HEK293 (cell line): Measurements from ENCODE around the gene DCAF6.

Experiments used
- CTCF ChIA-PET: fragments of 350-600 bp; formaldehyde crosslinking; extraction: SDS; loops from one replicate; lab custom pipeline; 2021; ENCODE audit warnings: antibody characterized with exemption; lab: Yijun Ruan, JAX
- POLR2A ChIA-PET: fragments of 300-600 bp; formaldehyde crosslinking; extraction: SDS; loops from one replicate; lab custom pipeline; 2020; ENCODE audit warnings: antibody characterized with exemption, inconsistent platforms; lab: Yijun Ruan, JAX
- H3K27ac ChIP-seq: fragments of 200-500 bp; sonication (Bioruptor generic); 2 replicates; pipeline ENCODE4 v1.5.1; 2014; ENCODE audit warnings: low read depth, low read length, control low read depth, inconsistent platforms; ENCODE audit errors: extremely low read depth
- H3K36me3 ChIP-seq, 2 experiments: fragments of 200-500 bp in 1 of 2; sonication (Bioruptor generic) in 1 of 2; 1 replicate in 1 of 2; 2 replicates in 1 of 2; pipeline ENCODE4 v1.5.1; 2014 to 2017; ENCODE audit warnings: inconsistent platforms in 2 of 2, low read length in 2 of 2; ENCODE audit not compliant: control insufficient read depth in 2 of 2, insufficient read depth in 1 of 2
- H3K4me1 ChIP-seq: fragments of 200-500 bp; sonication (Bioruptor generic); 2 replicates; pipeline ENCODE4 v1.5.1; 2014; ENCODE audit warnings: mild to moderate bottlenecking, low read length, inconsistent platforms; ENCODE audit not compliant: control insufficient read depth, insufficient read depth
- H3K4me3 ChIP-seq: 2 replicates; pipeline ENCODE4 v1.5.1; 2011; ENCODE audit warnings: low read depth, mild to moderate bottlenecking, control low read depth, low read length, moderate library complexity
- H3K9me3 ChIP-seq: fragments of 200-500 bp; sonication (Bioruptor generic); 2 replicates; pipeline ENCODE4 v1.5.1; 2014; ENCODE audit warnings: low read depth, low read length, inconsistent platforms; ENCODE audit not compliant: control insufficient read depth, insufficient read depth
- ATF2 ChIP-seq: fragments of 450-650 bp; formaldehyde crosslinking; IDR thresholded peaks from 2 replicates; pipeline ENCODE4 v1.5.1; 2016; ENCODE audit warnings: missing biosample characterization, missing genetic modification characterization, low read depth
- FEZF1 ChIP-seq: fragments of 450-650 bp; formaldehyde crosslinking; IDR thresholded peaks from 2 replicates; pipeline ENCODE4 v1.5.1; 2016; ENCODE audit warnings: missing biosample characterization, missing genetic modification characterization
- GLIS1 ChIP-seq: fragments of 450-650 bp; formaldehyde crosslinking; IDR thresholded peaks from 2 replicates; pipeline ENCODE4 v1.5.1; 2016; ENCODE audit warnings: missing biosample characterization, missing genetic modification characterization
- OSR2 ChIP-seq: fragments of 450-650 bp; formaldehyde crosslinking; IDR thresholded peaks from 2 replicates; pipeline ENCODE4 v1.5.1; 2016; ENCODE audit warnings: missing biosample characterization, missing genetic modification characterization
- PRDM1 ChIP-seq: fragments of 450-650 bp; formaldehyde crosslinking; IDR thresholded peaks from 2 replicates; pipeline ENCODE4; 2016; ENCODE audit warnings: missing biosample characterization, missing genetic modification characterization
- PRDM10 ChIP-seq: fragments of 450-650 bp; formaldehyde crosslinking; IDR thresholded peaks from 2 replicates; pipeline ENCODE4 v1.5.1; 2016; ENCODE audit warnings: missing biosample characterization, missing genetic modification characterization
- ZBTB21 ChIP-seq: fragments of 450-650 bp; formaldehyde crosslinking; IDR thresholded peaks from 2 replicates; pipeline ENCODE4 v1.5.1; 2017; ENCODE audit warnings: missing biosample characterization, missing genetic modification characterization
- ZBTB48 ChIP-seq: fragments of 450-650 bp; formaldehyde crosslinking; IDR thresholded peaks from 2 replicates; pipeline ENCODE4 v1.5.1; 2016; ENCODE audit warnings: missing biosample characterization, missing genetic modification characterization
- ZNF138 ChIP-seq: fragments of 450-650 bp; formaldehyde crosslinking; IDR thresholded peaks from 2 replicates; pipeline ENCODE4 v1.5.1; 2016; ENCODE audit warnings: missing biosample characterization, missing genetic modification characterization, borderline replicate concordance
- ZNF174 ChIP-seq: fragments of 450-650 bp; formaldehyde crosslinking; IDR thresholded peaks from 2 replicates; pipeline ENCODE4 v1.5.0; 2017; ENCODE audit warnings: missing biosample characterization, mild to moderate bottlenecking, missing genetic modification characterization
- ZNF18 ChIP-seq: fragments of 450-650 bp; formaldehyde crosslinking; IDR thresholded peaks from 2 replicates; pipeline ENCODE4 v1.5.1; 2016; ENCODE audit warnings: missing biosample characterization, missing genetic modification characterization
- ZNF221 ChIP-seq: fragments of 450-650 bp; formaldehyde crosslinking; IDR thresholded peaks from 2 replicates; pipeline ENCODE4 v1.5.1; 2017; ENCODE audit warnings: missing biosample characterization, missing genetic modification characterization, borderline replicate concordance
- ZNF24 ChIP-seq: fragments of 450-650 bp; formaldehyde crosslinking; IDR thresholded peaks from 2 replicates; pipeline ENCODE4 v1.5.1; 2016; ENCODE audit warnings: missing biosample characterization, missing genetic modification characterization
- ZNF248 ChIP-seq: fragments of 450-650 bp; formaldehyde crosslinking; IDR thresholded peaks from 2 replicates; pipeline ENCODE4 v1.5.1; 2017; ENCODE audit warnings: missing biosample characterization, missing genetic modification characterization
- ZNF311 ChIP-seq: fragments of 450-650 bp; formaldehyde crosslinking; IDR thresholded peaks from 2 replicates; pipeline ENCODE4 v1.5.1; 2017; ENCODE audit warnings: missing biosample characterization, missing genetic modification characterization, borderline replicate concordance
- ZNF335 ChIP-seq: fragments of 450-650 bp; formaldehyde crosslinking; conservative IDR thresholded peaks from 2 replicates; pipeline ENCODE4 v1.5.1; 2016; ENCODE audit warnings: missing biosample characterization, missing genetic modification characterization
- ZNF398 ChIP-seq: fragments of 450-650 bp; formaldehyde crosslinking; IDR thresholded peaks from 2 replicates; pipeline ENCODE4 v1.5.1; 2017; ENCODE audit warnings: missing biosample characterization, missing genetic modification characterization
- ZNF488 ChIP-seq: fragments of 450-650 bp; formaldehyde crosslinking; IDR thresholded peaks from 2 replicates; pipeline ENCODE4 v1.5.1; 2016; ENCODE audit warnings: missing biosample characterization, missing genetic modification characterization
- ZNF530 ChIP-seq: fragments of 450-650 bp; formaldehyde crosslinking; IDR thresholded peaks from 2 replicates; pipeline ENCODE4 v1.5.1; 2016; ENCODE audit warnings: low read depth, missing biosample characterization, missing genetic modification characterization
- ZNF560 ChIP-seq: fragments of 450-650 bp; formaldehyde crosslinking; IDR thresholded peaks from 2 replicates; pipeline ENCODE4 v1.5.1; 2017; ENCODE audit warnings: missing biosample characterization, missing genetic modification characterization, borderline replicate concordance
- ZNF600 ChIP-seq: fragments of 450-650 bp; formaldehyde crosslinking; IDR thresholded peaks from 2 replicates; pipeline ENCODE4 v1.5.1; 2016; ENCODE audit warnings: missing biosample characterization, missing genetic modification characterization
- ZNF701 ChIP-seq: fragments of 450-650 bp; formaldehyde crosslinking; IDR thresholded peaks from 2 replicates; pipeline ENCODE4 v1.5.1; 2016; ENCODE audit warnings: missing biosample characterization, missing genetic modification characterization
- ZNF704 ChIP-seq: fragments of 450-650 bp; formaldehyde crosslinking; IDR thresholded peaks from 2 replicates; pipeline ENCODE4 v1.5.1; 2016; ENCODE audit warnings: missing biosample characterization, missing genetic modification characterization
- ZNF707 ChIP-seq: fragments of 450-650 bp; formaldehyde crosslinking; IDR thresholded peaks from 2 replicates; pipeline ENCODE4 v1.5.1; 2016; ENCODE audit warnings: missing biosample characterization, missing genetic modification characterization
- ZNF837 ChIP-seq: fragments of 450-650 bp; formaldehyde crosslinking; IDR thresholded peaks from 2 replicates; pipeline ENCODE4 v1.5.1; 2016; ENCODE audit warnings: missing biosample characterization, missing genetic modification characterization

The DCAF6 gene

GRCh38 chr1:167911413-167911812, 25.1 kb upstream of the DCAF6 start (continued):
- TF ChIP-seq ZNF174 (tag by site-specific recombination): no peak
- TF ChIP-seq ZNF24 (tag by site-specific recombination): no peak
- no peak for TF ChIP-seq ZNF248 (tag by site-specific recombination)
- no peak for TF ChIP-seq ZNF704 (tag by site-specific recombination)
- no peak for TF ChIP-seq ZNF138 (tag by site-specific recombination)
- TF ChIP-seq ZNF600 (tag by site-specific recombination): no peak
- TF ChIP-seq ZNF311 (tag by site-specific recombination): no peak
- no peak for TF ChIP-seq ZNF221 (tag by site-specific recombination)
- no peak for TF ChIP-seq ZNF707
- no peak for TF ChIP-seq ZNF560 (tag by site-specific recombination)

GRCh38 chr1:167912294-167912693, 24.2 kb upstream of the DCAF6 start:
- Histone ChIP-seq H3K9me3 (no peaks in the 10 kb centered on the region), H3K27ac (no peak overlapping the region), H3K4me1 (no peaks in the 10 kb centered on the region), H3K36me3 (peaks cover 1 to 19% of the 10 kb centered on the region in 2 experiments; a peak in 2 of 3 replicates), H3K4me3 (no peak overlapping the region)
- ChIA-PET POLR2A (no interaction called here), CTCF (no interaction called here)
- TF ChIP-seq PRDM1 (no peak), ZNF701 (tag by site-specific recombination) (no peak), ZNF488 (tag by site-specific recombination) (no peak), ATF2 (tag by site-specific recombination) (no peak), ZNF24 (tag by site-specific recombination) (no peak), ZNF530 (no peak), PRDM10 (tag by site-specific recombination) (no peak), ZBTB21 (tag by site-specific recombination) (no peak), ZNF18 (tag by site-specific recombination) (no peak), ZNF837 (no peak), GLIS1 (tag by site-specific recombination) (no peak), OSR2 (tag by site-specific recombination) (no peak), ZNF398 (tag by site-specific recombination) (no peak), ZBTB48 (tag by site-specific recombination) (no peak), FEZF1 (tag by site-specific recombination) (no peak), ZNF335 (no peak)
